Activated CD4-positive, alpha-beta T cell treated with anti-CD3 and anti-CD28 coated beads for 1 hour (primary cell): ENCODE measurements around the gene MAP3K7CL.

Source experiments
- DNase-seq: peaks from one replicate; pipeline ENCODE4 v3.0.0-alpha.2; 2020

MAP3K7CL gene

DNA sequence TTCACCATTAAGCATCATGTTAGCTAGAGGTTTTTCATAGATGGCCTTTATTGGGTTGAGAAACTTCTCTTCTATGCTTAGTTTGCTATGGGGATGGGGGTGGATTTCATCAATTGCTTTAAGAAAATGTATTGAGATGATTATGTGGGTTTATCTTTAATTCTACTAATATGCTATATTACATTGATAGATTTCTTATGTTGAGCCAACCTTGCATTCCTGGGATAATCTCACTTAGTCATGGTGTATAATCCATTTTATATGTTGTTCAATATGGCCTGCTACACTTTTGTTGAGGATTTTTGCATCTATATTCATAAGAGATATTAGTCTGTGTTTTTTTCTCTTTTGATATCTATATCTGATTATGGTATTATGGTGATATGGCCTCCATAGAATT lies 70.7 kb downstream of the MAP3K7CL start:
- no peak for DNase-seq

DNA sequence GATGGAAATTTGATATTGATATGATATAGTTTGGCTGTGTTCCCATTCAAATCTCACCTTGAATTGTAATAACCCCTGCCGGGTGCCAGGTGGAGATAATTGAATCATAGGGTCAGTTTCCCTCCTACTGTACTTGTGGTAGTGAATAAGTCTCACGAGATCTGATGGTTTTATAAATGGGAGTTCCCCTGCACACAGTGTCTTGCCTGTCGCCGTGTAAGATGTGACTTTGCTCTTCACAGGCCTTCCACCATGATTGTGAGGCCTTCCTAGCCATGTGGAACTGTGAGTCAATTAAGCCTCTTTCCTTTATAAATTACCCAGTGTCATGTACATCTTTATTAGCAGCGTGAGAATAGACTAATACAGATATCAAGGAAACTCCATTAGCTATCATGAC lies 74.6 kb downstream of the MAP3K7CL start:
- no peak for DNase-seq

DNA sequence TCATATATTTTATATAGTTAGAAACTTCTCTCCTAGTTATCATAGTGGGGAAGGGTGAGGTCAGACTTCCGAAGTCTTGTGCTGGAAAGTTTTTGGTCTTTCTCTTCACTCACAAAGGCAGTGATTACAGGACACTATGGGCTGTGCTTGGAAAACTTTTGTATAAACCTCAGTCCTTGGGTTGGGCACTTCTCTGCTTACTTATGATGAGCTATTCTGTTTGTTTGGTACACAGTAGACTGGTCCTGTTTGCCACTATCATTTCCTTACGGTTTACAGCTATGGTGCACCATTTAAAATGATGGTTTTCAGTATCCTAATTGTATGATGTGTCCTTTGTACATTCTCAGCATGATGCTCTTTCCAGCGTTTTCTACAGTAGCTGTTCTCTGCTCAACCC lies 75.5 kb downstream of the MAP3K7CL start:
- DNase-seq: no peak

DNA sequence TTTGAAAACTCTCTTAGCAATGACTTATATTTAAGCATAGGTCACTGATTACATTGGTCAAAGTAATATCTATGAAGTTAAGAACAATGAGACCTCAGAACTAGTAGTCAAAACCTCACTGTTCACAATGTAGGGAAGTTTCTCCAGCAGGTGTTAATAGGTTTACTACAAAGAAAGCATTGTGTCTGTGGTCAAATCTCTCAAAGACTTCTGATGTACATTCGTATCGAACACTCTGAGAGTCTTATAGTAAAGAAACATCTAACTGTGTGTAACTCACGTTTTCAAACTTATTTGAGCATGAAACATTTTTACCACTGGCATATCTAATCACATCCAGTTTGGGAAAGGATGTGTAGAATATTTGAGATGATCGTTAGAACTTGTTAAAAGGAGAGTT lies 76.0 kb downstream of the MAP3K7CL start:
- DNase-seq: no peak

DNA sequence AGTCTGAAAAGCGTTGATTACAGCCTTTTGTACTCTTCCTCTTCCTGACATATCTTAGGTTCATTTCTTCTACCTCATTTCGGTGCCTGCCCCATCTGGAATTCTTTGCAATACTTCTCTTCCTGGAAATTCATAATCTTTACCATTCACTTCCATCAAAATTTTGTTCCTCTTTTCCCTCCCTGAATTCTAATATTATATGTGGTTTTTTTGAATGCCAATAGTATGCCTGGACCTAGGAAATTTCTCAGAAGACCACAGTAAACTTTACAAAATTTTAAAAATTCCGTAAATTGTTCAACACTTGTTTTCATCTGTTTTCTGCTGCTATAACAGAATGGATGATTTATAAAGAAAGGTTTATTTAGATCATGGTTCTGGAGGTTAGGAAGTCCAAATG lies 76.8 kb downstream of the MAP3K7CL start:
- DNase-seq: no peak

DNA sequence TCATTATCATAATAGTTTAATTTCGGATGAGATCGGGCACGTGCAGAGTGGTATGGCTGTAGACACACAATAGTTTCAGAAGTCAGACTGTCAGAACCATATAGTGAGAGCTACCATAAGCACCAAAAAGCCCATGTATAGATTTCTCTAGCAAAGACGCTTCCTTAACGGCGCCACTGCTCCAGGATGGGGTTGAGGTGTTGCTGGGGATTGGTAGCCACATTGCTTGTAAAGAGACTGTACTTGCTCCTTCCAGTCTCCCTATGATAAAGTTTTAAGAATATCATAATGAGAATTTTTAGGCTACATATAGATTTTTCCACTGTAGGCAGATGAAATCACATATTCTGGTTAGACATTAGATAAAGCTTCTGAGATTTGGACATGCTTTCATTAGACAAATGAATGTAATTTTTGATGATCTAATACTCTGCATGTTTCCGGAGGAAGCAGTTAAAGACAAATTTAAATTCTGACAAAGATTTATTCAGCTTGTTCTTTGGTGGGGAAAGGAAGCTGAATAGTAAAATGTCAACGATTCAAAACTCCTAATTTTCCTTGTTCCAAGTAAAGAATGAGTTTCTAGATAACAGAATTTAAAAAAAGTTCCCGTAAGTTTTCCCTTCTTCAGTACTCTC lies 77.7 kb downstream of the MAP3K7CL start:
- DNase-seq: no peak

DNA sequence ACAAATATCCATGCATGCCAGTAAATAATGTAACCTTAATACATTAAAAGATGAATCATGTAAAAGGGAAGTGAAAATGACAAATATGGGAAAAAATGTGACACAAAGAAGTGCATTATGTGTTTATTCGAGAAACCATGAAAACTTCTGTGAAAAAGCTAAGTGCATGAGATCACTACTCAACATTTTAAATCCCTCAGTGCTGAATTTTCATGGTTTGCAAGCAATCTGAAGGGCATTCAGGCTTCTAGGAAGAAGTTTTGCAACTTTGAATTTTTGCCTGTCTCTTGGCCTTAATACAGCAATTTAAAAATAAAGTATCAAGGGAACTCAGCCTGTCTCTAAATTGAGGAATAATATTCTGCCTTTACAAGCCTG lies 78.2 kb downstream of the MAP3K7CL start:
- no peak for DNase-seq

DNA sequence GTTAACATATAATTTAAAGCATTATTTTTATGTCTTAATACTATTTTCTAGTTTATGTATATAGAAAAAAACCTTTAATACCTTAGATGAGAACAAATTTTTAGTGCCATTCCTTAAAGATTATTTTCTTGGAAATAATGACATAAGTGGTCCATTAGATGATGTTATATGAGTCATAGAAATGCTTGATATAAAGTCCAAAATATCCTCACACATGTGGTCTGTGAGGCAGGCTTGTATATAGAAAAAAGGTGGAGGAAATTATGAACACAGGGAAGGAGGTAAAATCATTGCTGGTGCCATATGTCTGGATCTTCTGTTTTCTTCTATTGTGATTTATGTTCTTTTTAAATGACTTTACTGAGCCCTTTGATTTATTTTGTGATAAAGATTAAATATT lies 79.3 kb downstream of the MAP3K7CL start:
- no peak for DNase-seq

DNA sequence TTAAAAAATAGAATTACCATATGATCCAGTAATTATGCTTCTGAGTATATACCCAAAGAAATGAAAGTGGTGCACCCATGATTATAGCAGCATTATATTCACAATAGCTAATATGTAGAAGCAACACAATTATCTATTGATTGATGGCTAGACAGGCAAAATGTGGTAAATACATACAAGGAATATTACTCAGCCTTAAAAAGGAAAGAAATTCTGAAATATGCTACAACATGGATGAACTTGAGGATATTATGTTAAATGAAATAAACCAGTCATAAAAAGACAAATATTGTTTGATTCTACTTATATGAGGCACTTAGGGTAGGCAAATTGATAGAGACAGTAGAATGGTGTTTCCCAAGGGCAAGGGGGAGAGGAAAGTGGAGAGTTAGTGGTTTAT lies 80.8 kb downstream of the MAP3K7CL start:
- no peak for DNase-seq

DNA sequence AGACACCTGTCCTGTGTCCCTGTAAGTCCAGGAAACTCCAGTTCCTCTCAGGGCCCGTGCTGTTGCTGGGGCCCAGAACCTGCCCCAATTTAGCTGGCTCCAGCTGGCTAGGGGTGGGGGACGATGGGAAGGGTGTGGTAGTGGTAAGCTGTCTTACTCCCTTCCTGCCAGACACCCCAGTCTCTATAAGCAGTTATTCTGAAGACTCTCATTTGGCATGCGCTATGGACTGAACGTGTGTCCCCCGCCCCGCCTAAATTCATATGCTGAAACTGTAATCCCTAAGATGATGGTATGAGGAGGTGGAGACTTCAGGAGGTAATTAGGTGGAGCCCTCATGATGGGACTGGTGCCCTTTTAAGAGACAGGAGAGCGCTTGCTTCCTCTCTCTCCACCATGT lies 82.0 kb downstream of the MAP3K7CL start:
- DNase-seq: no peak

DNA sequence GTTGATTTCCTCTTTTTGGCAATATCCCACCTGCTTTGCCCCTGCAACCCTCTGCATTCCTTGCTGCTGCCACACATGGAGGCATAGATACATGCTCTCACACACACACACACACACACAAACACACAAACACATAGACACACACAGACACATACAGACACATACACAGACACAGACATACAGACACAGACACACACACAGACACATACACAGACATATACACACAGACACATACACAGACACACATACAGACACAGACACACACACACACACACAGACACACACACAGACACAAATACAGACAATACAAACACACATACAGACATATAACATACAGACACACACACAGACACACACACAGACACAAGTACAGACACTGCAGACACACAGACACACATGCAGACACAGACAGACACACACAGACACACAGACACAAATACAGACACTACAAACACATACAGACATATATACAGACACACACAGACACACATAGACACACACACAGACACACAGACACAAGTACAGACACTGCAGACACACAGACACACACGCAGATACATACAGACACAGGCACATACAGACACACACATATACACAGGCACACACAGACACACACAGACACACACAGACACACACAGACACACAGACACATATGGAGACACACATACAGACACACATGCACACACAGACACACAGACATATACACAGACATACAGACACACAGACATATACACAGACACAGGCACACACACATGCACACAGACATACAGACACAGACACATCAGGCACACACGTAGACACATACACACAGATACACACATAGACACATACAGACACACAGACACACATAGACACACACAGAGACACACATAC lies 83.3 kb downstream of the MAP3K7CL start:
- no peak for DNase-seq

DNA sequence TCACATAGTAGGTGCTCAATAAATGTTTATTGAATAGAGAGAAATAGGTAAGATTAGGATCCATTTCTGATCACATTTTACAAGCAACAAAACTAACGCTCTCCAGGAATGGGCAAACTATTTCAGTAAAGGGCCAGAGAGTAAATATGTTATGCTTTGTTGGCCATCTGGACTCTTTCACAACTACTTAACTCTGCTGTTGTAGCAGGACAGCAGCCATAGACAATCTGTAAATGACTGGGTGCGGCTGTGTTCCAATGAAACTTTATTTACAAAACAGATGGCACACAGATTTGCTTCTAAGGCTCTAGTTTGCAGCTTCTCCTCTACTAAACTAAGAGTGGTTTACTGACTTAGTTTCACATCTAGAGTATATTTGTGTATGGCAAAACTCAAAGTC lies 85.3 kb downstream of the MAP3K7CL start:
- no peak for DNase-seq

DNA sequence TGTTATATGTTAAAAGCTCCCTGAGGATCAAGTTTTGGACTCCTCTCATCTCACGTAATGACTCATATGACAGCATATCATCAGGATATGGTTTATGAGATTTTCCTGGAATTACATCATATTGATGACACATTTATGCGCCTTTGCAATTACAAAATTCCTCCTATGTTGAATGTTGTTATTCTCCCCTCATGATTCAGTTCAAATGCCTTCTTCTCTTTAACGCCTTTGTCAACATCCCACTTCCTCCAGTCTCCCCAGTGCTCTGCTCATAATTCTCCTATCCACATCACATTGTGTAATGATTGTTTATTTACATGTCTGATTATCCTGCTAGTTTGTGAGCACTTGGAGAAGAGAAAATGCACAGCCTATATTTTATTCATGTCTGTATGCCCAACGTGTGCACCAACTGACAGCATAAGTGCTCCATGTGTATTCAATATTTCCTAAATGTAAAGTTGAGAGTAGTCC lies 87.4 kb downstream of the MAP3K7CL start:
- DNase-seq: no peak

DNA sequence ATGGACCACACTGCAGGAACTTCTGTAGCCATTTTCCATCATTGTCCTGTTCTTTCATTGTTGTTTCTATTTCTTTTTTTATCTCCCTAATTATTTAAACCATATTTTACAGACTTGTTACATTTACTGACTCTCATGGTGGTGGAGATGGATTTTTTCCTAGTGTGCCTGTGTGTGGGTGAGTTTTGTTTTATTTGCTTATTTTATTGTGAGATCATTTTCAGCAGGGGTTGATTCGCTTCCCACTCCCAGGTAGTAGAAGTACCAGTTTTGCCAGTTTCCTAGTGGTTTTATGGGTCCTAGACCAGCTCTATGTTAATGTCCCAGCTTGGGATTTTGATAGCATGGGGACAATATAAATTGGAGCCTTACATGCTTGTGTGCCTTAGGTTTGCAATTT lies 88.3 kb downstream of the MAP3K7CL start:
- no peak for DNase-seq

DNA sequence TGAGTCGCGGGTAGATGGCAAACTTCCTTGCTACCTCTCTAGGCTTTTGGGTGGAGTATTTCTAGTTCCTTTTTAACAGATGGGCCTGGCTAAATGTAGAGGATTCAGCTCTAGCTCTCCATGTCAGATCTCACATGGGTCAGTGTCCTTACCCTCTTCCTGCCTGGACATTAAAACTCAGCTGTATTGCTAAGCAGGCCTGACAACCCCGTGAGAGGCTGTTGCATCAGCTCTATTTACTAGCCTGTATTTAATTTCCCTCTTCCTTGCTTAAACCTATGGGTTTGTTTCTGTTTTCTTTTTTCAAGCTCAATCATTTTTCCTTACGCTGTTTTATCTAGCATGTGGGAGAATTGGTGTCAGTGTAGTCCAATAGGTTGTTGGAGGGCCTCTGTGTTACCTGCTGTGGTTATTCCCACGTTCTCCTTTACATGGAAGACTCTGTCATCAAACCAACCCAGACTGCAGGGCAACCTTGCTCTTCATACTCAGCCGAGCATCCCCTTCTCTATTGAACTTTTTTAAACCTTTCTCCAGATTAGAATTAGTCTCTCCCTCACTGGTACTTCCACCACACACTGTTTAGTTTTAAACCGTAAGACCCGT lies 88.8 kb downstream of the MAP3K7CL start:
- no peak for DNase-seq

DNA sequence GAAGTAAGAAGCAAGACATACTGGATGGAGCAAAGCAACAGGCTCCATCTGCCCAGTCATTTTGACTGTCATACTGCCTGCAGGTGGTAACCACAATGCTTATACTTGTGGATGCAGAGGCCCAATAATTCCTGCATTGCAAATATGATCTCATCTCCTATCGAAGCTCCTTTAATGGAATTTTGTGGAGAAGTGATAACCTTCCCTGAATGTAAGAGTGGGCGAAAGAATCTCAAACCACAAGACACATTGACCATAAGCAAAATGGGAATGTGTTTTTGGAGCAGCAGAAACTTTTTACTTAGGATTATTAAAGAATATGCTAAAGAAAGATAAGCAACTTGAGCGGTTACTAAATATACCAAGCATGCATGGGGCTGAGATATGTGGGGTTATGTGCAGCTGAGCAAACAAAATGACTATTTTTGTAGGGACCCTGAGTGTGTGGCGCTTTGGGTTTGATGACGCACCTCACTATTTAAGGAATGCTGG lies 90.9 kb downstream of the MAP3K7CL start:
- no peak for DNase-seq

DNA sequence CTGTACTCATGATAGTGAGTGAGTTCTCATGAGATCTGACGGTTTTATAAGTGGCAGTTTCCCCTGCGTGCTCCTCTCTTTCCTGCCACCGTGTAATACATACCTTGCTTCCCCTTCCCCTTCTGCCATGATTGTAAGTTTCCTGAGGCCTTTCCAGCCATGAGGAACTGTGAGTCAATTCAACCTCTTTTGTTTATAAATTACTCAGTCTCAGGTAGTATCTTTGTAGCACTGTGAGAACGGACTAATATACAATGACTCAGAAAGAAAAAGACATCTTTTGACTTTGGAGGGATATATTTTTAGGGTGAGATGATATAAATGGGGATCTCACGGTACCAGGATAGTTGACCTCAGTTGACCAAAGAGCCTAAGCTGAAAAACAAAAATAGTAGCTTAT lies 93.6 kb downstream of the MAP3K7CL start:
- DNase-seq: no peak
